Activated naive CD4-positive, alpha-beta T cell treated with anti-CD3 and anti-CD28 coated beads, Interleukin-2, amount 10 ng/mL, durations not matched to agents 7 days and 5 days (primary cell): Measurements from ENCODE around the gene SNAP47.

ENCODE experiments used
- CTCF ChIA-PET: fragments of 350-600 bp; sonication (Branson Sonifier 250); formaldehyde crosslinking; loops from one replicate; lab custom pipeline; 2021; ENCODE audit warnings: antibody characterized with exemption; lab: Charles Lee
- DNase-seq: peaks from one replicate; pipeline ENCODE4 v3.0.0-alpha.2; 2020
- H3K27ac Mint-ChIP-seq: one replicate; pipeline ENCODE4 v1.8.0; 2021; ENCODE audit warnings: mild to moderate bottlenecking, moderate library complexity, mixed read lengths
- H3K27me3 Mint-ChIP-seq: one replicate; pipeline ENCODE4 v1.8.0; 2021; ENCODE audit warnings: mild to moderate bottlenecking, mixed read lengths
- H3K36me3 Mint-ChIP-seq: one replicate; pipeline ENCODE4 v1.8.0; 2021; ENCODE audit warnings: mixed read lengths
- H3K4me1 Mint-ChIP-seq: one replicate; pipeline ENCODE4 v1.8.0; 2021; ENCODE audit warnings: mixed read lengths
- H3K4me3 Mint-ChIP-seq: one replicate; pipeline ENCODE4 v1.8.0; 2021; ENCODE audit warnings: mild to moderate bottlenecking, moderate library complexity, mixed read lengths
- H3K9me3 Mint-ChIP-seq: one replicate; pipeline ENCODE4 v1.8.0; 2021; ENCODE audit warnings: mixed read lengths

Gene SNAP47

DNA sequence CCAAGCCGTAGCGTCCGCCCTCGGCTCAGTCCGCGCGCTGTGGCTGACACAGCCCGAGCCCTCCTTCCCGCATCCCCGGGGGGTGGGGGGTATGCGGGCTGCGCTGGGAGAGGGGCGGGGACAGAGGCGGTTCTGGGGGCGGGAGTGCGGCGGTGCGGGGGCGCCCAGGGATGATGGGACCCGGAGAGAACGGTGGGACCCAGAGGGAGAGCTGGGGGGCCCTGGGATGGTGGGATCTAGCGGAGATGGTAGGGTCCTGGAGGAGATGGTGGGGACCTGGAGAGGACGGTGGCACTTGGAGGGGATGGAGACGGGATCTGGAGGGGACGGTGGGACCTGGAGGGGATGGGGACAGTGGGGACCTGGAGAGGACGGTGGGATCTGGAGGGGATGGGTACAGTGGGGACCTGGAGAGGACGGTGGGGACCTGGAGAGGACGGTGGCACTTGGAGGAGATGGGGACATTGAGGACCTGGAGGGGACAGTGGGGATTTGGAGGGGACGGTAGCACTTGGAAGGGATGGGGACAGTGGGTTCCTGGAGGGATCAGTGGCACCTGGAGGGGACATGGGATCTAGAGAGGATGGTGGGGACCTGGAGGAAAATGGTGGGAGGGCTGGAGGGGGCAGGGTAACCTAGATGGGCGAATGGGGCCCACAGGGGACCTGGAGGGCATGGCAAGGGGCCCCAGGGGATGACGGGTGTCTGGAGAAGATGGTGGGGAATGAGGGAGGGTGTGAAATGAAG, 477 bp downstream of the SNAP47 start:
- Mint-ChIP-seq H3K4me3 (peak overlapping the region; percentile 90), H3K27ac (peak overlapping the region; percentile 87), H3K4me1 (peaks cover 46% of the 10 kb centered on the region), H3K27me3 (no peaks in the 10 kb centered on the region), H3K36me3 (peaks cover 13% of the 10 kb centered on the region), H3K9me3 (no peaks in the 10 kb centered on the region)
- no peak for DNase-seq
- CTCF ChIA-PET = no interaction called here

DNA sequence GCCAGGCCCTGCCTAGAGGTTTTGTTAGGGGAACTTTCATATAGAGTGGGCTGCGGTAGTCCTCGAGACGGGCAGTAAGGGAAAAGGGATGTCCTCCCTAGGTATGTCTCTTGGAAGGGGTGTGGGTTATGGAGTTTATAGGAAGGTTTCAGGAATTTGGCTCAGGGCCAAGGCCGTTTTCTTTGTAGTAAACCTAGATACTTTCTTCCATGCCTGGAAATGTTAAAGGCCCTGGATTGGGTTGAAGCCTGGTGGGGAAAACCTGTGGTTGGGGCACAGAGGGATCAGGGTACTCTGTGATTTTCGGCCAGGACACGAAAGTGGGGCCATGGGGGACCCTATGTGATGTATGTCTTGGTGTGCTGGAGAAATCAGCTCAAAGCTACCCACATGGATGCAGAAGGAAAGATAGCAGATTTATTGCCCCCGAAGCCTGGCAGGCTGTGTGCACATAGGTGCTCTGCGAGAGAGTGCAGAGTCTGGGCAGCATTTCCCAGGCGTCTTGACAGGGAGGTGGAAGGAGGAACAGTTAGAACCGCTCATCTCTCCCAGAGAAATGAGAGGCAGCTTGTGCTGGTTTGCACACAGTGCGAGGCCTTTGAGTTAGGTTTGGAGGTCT, 1.7 kb downstream of the SNAP47 start:
- Mint-ChIP-seq H3K4me1 (peaks cover 48% of the 10 kb centered on the region), H3K4me3 (peak overlapping the region; percentile 46), H3K27me3 (no peaks in the 10 kb centered on the region), H3K9me3 (no peaks in the 10 kb centered on the region), H3K36me3 (peaks cover 13% of the 10 kb centered on the region), H3K27ac (peak overlapping the region; percentile 35)
- no peak for DNase-seq
- CTCF ChIA-PET = no interaction called here

GRCh38 chr1:227738820-227739219, 3.6 kb downstream of the SNAP47 start:
- DNase-seq = no peak

GRCh38 chr1:227739636-227740035, 4.4 kb downstream of the SNAP47 start:
- peaks cover 40% of the 10 kb centered on the region for H3K4me1 Mint-ChIP-seq
- CTCF ChIA-PET = no interaction called here
- no peaks in the 10 kb centered on the region for H3K9me3 Mint-ChIP-seq
- no peak overlapping the region for H3K27ac Mint-ChIP-seq
- no peak for DNase-seq
- H3K4me3 Mint-ChIP-seq = no peak overlapping the region
- no peaks in the 10 kb centered on the region for H3K27me3 Mint-ChIP-seq
- H3K36me3 Mint-ChIP-seq = peaks cover 5% of the 10 kb centered on the region

More at GRCh38 chr1:227738820-227739219, 3.6 kb downstream of the SNAP47 start:
- no peak overlapping the region for H3K4me3 Mint-ChIP-seq
- peaks cover 9% of the 10 kb centered on the region for H3K36me3 Mint-ChIP-seq
- H3K27me3 Mint-ChIP-seq = no peaks in the 10 kb centered on the region
- no peaks in the 10 kb centered on the region for H3K9me3 Mint-ChIP-seq
- peaks cover 37% of the 10 kb centered on the region for H3K4me1 Mint-ChIP-seq
- no peak overlapping the region for H3K27ac Mint-ChIP-seq
- CTCF ChIA-PET = no interaction called here

DNA sequence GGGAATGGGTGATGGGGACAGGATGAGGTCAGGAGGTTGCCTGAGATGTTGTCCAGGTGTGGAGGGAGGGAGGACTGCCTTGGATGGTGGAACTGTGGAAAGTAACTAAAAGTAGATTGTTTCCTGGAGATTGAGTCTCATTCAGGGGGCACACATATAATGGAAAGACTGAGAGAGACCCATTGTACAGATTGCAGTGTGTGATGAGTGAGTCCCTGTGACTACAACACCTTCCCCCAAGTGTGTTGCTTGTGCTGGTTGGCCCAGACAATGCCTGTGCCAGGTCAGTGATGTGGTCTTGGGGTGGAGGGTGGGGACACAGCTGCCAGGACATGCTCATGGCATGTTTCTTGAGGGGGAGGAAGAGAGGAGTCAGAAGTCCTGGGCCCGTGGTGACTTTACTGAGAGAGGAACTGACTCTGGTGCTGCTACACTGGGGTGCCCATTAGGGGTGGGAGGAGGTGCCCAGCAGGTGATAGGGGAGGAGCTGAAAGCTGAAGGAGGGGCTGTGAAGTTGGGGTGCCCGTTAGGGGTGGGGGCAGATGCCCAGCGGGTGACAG, 5.2 kb downstream of the SNAP47 start:
- no peaks in the 10 kb centered on the region for H3K9me3 Mint-ChIP-seq
- H3K27ac Mint-ChIP-seq = no peak overlapping the region
- CTCF ChIA-PET = no interaction called here
- no peaks in the 10 kb centered on the region for H3K27me3 Mint-ChIP-seq
- peaks cover 4% of the 10 kb centered on the region for H3K36me3 Mint-ChIP-seq
- H3K4me3 Mint-ChIP-seq = no peak overlapping the region
- no peak for DNase-seq
- peaks cover 47% of the 10 kb centered on the region for H3K4me1 Mint-ChIP-seq

- Mint-ChIP-seq H3K9me3 (no peaks in the 10 kb centered on the region), H3K27me3 (no peaks in the 10 kb centered on the region), H3K36me3 (peaks cover 4% of the 10 kb centered on the region), H3K4me3 (no peak overlapping the region), H3K4me1 (peaks cover 43% of the 10 kb centered on the region), H3K27ac (no peak overlapping the region)
- CTCF ChIA-PET = no interaction called here
- DNase-seq = no peak
These were observed 6.1 kb downstream of the SNAP47 start for GRCh38 chr1:227741166-227741870.

GRCh38 chr1:227742738-227743715, 7.8 kb downstream of the SNAP47 start:
- H3K36me3 Mint-ChIP-seq = peaks cover 4% of the 10 kb centered on the region
- no peak overlapping the region for H3K4me3 Mint-ChIP-seq
- peak; percentile 9 for DNase-seq
- H3K27ac Mint-ChIP-seq = no peak overlapping the region
- peaks cover 39% of the 10 kb centered on the region for H3K4me1 Mint-ChIP-seq
- no peaks in the 10 kb centered on the region for H3K27me3 Mint-ChIP-seq
- CTCF ChIA-PET = interaction anchor here (1.9 to 2.7 kb wide), 2 partner anchors 13 to 210 kb away, joined by 5 to 7 read pairs; no protein-coding TSS in a partner anchor
- no peaks in the 10 kb centered on the region for H3K9me3 Mint-ChIP-seq

DNA sequence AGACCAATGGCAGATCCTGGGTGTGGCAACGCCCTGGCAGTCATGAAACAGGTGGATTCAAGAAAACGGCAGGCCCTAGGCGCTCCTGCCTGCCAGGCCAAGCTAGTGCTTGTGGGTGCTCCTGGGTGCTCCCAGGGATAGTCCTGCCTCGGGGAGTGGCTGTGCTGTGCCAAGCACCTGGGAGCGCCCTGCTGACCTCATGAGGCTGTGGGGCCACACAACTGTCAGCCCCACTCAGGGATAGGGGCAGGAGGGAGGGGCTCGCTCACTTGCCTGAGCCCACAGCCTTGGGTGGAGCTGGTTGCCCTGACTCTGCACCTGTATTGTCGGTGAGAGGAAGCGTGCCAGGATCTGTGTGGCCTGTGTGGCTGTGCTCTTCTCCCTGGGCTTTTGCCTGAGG, 9.4 kb downstream of the SNAP47 start:
- Mint-ChIP-seq H3K36me3 (peaks cover 11% of the 10 kb centered on the region), H3K27me3 (no peaks in the 10 kb centered on the region), H3K27ac (peak overlapping the region; percentile 73), H3K4me1 (peaks cover 54% of the 10 kb centered on the region), H3K4me3 (no peak overlapping the region), H3K9me3 (no peaks in the 10 kb centered on the region)
- DNase-seq = no peak
- CTCF ChIA-PET = interaction anchor here (1.2 to 2.7 kb wide), 3 partner anchors 14 to 209 kb away, joined by 3 to 7 read pairs (median 5); no protein-coding TSS in a partner anchor

GRCh38 chr1:227745568-227746265, 10.5 kb downstream of the SNAP47 start:
- CTCF ChIA-PET = interaction anchor here (1.2 kb wide), 1 partner anchor 20 kb away, joined by 3 read pairs; no protein-coding TSS in a partner anchor
- H3K36me3 Mint-ChIP-seq = peaks cover 9% of the 10 kb centered on the region
- H3K4me1 Mint-ChIP-seq = peaks cover 46% of the 10 kb centered on the region
- no peak for DNase-seq
- no peaks in the 10 kb centered on the region for H3K9me3 Mint-ChIP-seq
- H3K27me3 Mint-ChIP-seq = no peaks in the 10 kb centered on the region
- no peak overlapping the region for H3K4me3 Mint-ChIP-seq
- H3K27ac Mint-ChIP-seq = no peak overlapping the region

DNA sequence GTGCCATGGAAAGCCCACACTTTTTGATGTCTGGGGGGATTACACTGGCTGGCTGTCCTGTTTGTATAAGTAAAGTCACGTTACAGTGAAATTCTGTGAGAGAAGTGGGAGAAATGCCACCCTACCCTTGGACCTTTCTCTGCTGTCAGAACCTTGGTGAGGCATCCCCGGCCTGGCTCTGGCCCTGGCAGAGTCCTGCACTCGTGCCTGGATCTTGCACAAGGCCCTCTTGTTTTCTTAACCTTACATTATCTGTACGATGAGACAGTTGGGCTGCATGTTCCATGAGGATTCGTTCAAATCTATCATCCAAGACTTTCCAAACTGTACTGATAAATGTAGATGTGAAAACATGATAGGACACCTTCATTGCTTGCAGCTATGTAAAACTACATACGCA, 11.4 kb downstream of the SNAP47 start:
- CTCF ChIA-PET = no interaction called here
- peaks cover 44% of the 10 kb centered on the region for H3K4me1 Mint-ChIP-seq

DNA sequence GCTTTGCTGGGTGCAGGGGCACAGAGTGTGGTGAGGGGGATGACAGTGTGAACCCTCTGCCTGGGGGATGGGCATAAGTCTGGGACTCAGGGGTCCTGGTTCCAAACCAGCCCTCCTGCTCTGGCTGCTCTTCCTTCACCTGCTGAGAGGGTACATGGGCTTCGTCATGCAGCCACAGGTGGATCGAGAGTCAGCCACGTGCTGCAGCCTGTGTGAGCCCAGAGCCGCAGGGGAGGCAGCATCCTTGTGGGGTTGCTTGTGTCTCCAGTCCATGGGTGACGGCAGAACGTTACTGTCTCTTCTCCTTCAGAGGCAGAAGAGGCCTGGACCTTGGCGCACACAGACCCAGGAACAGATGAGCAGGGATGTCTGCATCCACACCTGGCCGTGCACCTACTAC, 12.1 kb downstream of the SNAP47 start:
- no peak overlapping the region for H3K4me3 Mint-ChIP-seq

More for the DNA sequence above, 11.4 kb downstream of the SNAP47 start:
- peaks cover 16% of the 10 kb centered on the region for H3K36me3 Mint-ChIP-seq
- no peaks in the 10 kb centered on the region for H3K9me3 Mint-ChIP-seq
- peak overlapping the region; percentile 8 for H3K27ac Mint-ChIP-seq
- H3K27me3 Mint-ChIP-seq = no peaks in the 10 kb centered on the region
- H3K4me3 Mint-ChIP-seq = no peak overlapping the region
- DNase-seq = no peak

GRCh38 chr1:227747948-227748495, 12.8 kb downstream of the SNAP47 start:
- H3K4me3 Mint-ChIP-seq = no peak overlapping the region
- H3K36me3 Mint-ChIP-seq = peaks cover 18% of the 10 kb centered on the region
- CTCF ChIA-PET = no interaction called here
- H3K27me3 Mint-ChIP-seq = no peaks in the 10 kb centered on the region
- H3K9me3 Mint-ChIP-seq = no peaks in the 10 kb centered on the region
- peak overlapping the region; percentile 89 for H3K27ac Mint-ChIP-seq
- no peak for DNase-seq
- H3K4me1 Mint-ChIP-seq = peaks cover 44% of the 10 kb centered on the region

More for the DNA sequence above, 12.1 kb downstream of the SNAP47 start:
- CTCF ChIA-PET = no interaction called here
- peaks cover 44% of the 10 kb centered on the region for H3K4me1 Mint-ChIP-seq
- no peaks in the 10 kb centered on the region for H3K27me3 Mint-ChIP-seq
- H3K36me3 Mint-ChIP-seq = peaks cover 18% of the 10 kb centered on the region
- no peak for DNase-seq
- H3K27ac Mint-ChIP-seq = no peak overlapping the region
- no peaks in the 10 kb centered on the region for H3K9me3 Mint-ChIP-seq
